ENCODE data around the gene SURF6. TPM values are rescaled to one million over a fixed set of nuclear protein-coding genes. Genes with fewer than 3 reads are reported as not detected.

SURF6 gene
- 7.4 and 8.2 TPM in 2 replicates for total RNA-seq

GRCh38 chr9:133335924-133336811, at the start of gene SURF6:
SURF6 (minus strand) TSS chr9:133336188; CDS start chr9:133336132, 56 bp downstream.
- TF ChIP-seq CTCF (IDR thresholded peaks at IDR 0.05; ENCODE audit: insufficient read depth, low read depth, low read length) = no peak
- peak within 1 kb of the TSS; percentile 89 for H3K4me3 ChIP-seq (ENCODE audit: low read depth, low read length)
- DNase-seq (ENCODE audit: low read depth) = peak; percentile 85

- TF ChIP-seq CTCF (IDR thresholded peaks at IDR 0.05; ENCODE audit: insufficient read depth, low read depth, low read length) = no peak
- no peak overlapping the region for H3K4me3 ChIP-seq (ENCODE audit: low read depth, low read length)
- no peak for DNase-seq (ENCODE audit: low read depth)
These were observed 49.5 kb upstream of the SURF6 start for GRCh38 chr9:133385452-133385851.

GRCh38 chr9:133384736-133385321, 48.8 kb upstream of the SURF6 start:
- no peak overlapping the region for H3K4me3 ChIP-seq (ENCODE audit: low read depth, low read length)
- no peak for TF ChIP-seq CTCF (IDR thresholded peaks at IDR 0.05; ENCODE audit: insufficient read depth, low read depth, low read length)
- no peak for DNase-seq (ENCODE audit: low read depth)

GRCh38 chr9:133383438-133383837, 47.5 kb upstream of the SURF6 start:
- DNase-seq (ENCODE audit: low read depth) = no peak
- H3K4me3 ChIP-seq (ENCODE audit: low read depth, low read length) = no peak overlapping the region
- TF ChIP-seq CTCF (IDR thresholded peaks at IDR 0.05; ENCODE audit: insufficient read depth, low read depth, low read length) = no peak

GRCh38 chr9:133382507-133383141, 46.6 kb upstream of the SURF6 start:
- no peak for DNase-seq (ENCODE audit: low read depth)
- no peak for TF ChIP-seq CTCF (IDR thresholded peaks at IDR 0.05; ENCODE audit: insufficient read depth, low read depth, low read length)

GRCh38 chr9:133380734-133381133, 44.7 kb upstream of the SURF6 start:
- TF ChIP-seq CTCF (IDR thresholded peaks at IDR 0.05; ENCODE audit: insufficient read depth, low read depth, low read length) = no peak
- no peak for DNase-seq (ENCODE audit: low read depth)
- H3K4me3 ChIP-seq (ENCODE audit: low read depth, low read length) = no peak overlapping the region

More at GRCh38 chr9:133382507-133383141, 46.6 kb upstream of the SURF6 start:
- no peak overlapping the region for H3K4me3 ChIP-seq (ENCODE audit: low read depth, low read length)
